K562 (cell line): ENCODE data around the gene HRC. TPM values are rescaled to one million over a fixed set of nuclear protein-coding genes. Genes with fewer than 3 reads are reported as not detected.

Experiments
- ATAC-seq: fragments of 200-7000 bp; cut with Tn5 transposase; 3 replicates; pipeline ENCODE4 v1.9.1; 2020; ENCODE audit warnings: moderate library complexity
- BruUV-seq: library from RNA; stranded (reverse); fragments of 400-500 nt; replicated peaks from 2 replicates; lab custom pipeline; 2021; lab: Mats Ljungman, UMichigan
- CTCF ChIA-PET: fragments of 300-600 bp; formaldehyde crosslinking; extraction: SDS; loops from one replicate; lab custom pipeline; 2021; ENCODE audit warnings: low intra/inter-chr PET ratio; lab: Yijun Ruan, JAX
- POLR2A ChIA-PET: fragments of 300-600, 350-650 bp; sonication (Branson Sonifier 250); formaldehyde crosslinking; extraction: SDS; loops from one replicate; lab custom pipeline; 2021; ENCODE audit warnings: antibody characterized with exemption, inconsistent platforms; lab: Yijun Ruan, JAX
- DNase-seq, 4 experiments: peaks; one replicate each; pipeline versions ENCODE4 v3.0.0 to v3.0.0-alpha.2; 2011 to 2018; ENCODE audit warnings: low spot score in 3 of 4, mixed read lengths in 3 of 4; ENCODE audit errors: extremely low read depth in 1 of 4
- FAIRE-seq: peaks from 2 replicates; lab custom pipeline; 2011; peaks lifted over from hg19 to GRCh38; lab: Jason Lieb, UNC
- H2AFZ ChIP-seq: 2 replicates; pipeline ENCODE4 v1.6.0; 2011; ENCODE audit warnings: low read depth, low read length, control low read depth, inconsistent platforms
- H3K27ac ChIP-seq: fragments of 200-600 bp; 3 replicates; pipeline ENCODE4 v1.8.0; 2011; ENCODE audit warnings: low read depth, mild to moderate bottlenecking, control low read depth, inconsistent platforms, low read length, moderate library complexity, mixed read lengths; ENCODE audit errors: extremely low read depth
- H3K27me3 ChIP-seq, 2 experiments: fragments of 300-600 bp in 1 of 2; 2 replicates in 1 of 2; 3 replicates in 1 of 2; pipeline versions ENCODE4 v1.6.0 to v1.8.0; 2011; ENCODE audit warnings: inconsistent platforms in 2 of 2, low read length in 2 of 2, mild to moderate bottlenecking in 1 of 2, mixed read lengths in 1 of 2, moderate library complexity in 1 of 2; ENCODE audit not compliant: control insufficient read depth in 2 of 2, insufficient read depth in 2 of 2
- H3K36me3 ChIP-seq: fragments of 300-600 bp; 3 replicates; pipeline ENCODE4 v1.8.0; 2011; ENCODE audit warnings: mild to moderate bottlenecking, low read length, inconsistent platforms; ENCODE audit not compliant: control insufficient read depth, insufficient read depth
- H3K4me1 ChIP-seq, 2 experiments: fragments of 200-600 bp in 1 of 2; replicated peaks in 1 of 2; 2 replicates in 1 of 2; 3 replicates in 1 of 2; pipeline versions ENCODE4 v1.5.1 to v1.8.0; 2011; ENCODE audit warnings: inconsistent platforms in 2 of 2, low read length in 2 of 2, mild to moderate bottlenecking in 1 of 2, mixed read lengths in 1 of 2, moderate library complexity in 1 of 2; ENCODE audit not compliant: control insufficient read depth in 2 of 2, insufficient read depth in 2 of 2
- H3K4me2 ChIP-seq: 2 replicates; pipeline ENCODE4 v1.6.1; 2011; ENCODE audit warnings: low read length, control low read depth, inconsistent platforms, mixed read lengths; ENCODE audit not compliant: insufficient read depth
- H3K4me3 ChIP-seq: fragments of 200-600 bp; sonication (generic), shearing (Covaris generic); 2 replicates; pipeline ENCODE4 v1.5.1; 2016; ENCODE audit warnings: control low read depth, inconsistent platforms
- H3K79me2 ChIP-seq: fragments of 200-600 bp; 3 replicates; pipeline ENCODE4 v1.8.0; 2011; ENCODE audit warnings: low read length, inconsistent platforms; ENCODE audit not compliant: control insufficient read depth, insufficient read depth
- H3K9ac ChIP-seq, 2 experiments: 2 replicates each; pipeline versions ENCODE4 v1.6.0 to v1.6.1; 2011; ENCODE audit warnings: low read depth in 2 of 2, low read length in 2 of 2, control low read depth in 1 of 2, inconsistent platforms in 1 of 2, mild to moderate bottlenecking in 1 of 2, mixed read lengths in 1 of 2; ENCODE audit not compliant: insufficient read depth in 1 of 2
- H3K9me1 ChIP-seq: one replicate; pipeline ENCODE4 v1.6.0; 2011; ENCODE audit warnings: inconsistent platforms, mild to moderate bottlenecking, low read length, moderate library complexity; ENCODE audit not compliant: control insufficient read depth, insufficient read depth
- H3K9me3 ChIP-seq: replicated peaks from 2 replicates; pipeline ENCODE4 v1.5.1; 2011; ENCODE audit warnings: low read depth, low read length, inconsistent platforms; ENCODE audit not compliant: control insufficient read depth, insufficient read depth
- H4K20me1 ChIP-seq: replicated peaks from 2 replicates; pipeline ENCODE4 v1.6.1; 2011; ENCODE audit warnings: low read length, inconsistent platforms, mixed read lengths; ENCODE audit not compliant: control insufficient read depth, insufficient read depth
- CBX2 ChIP-seq: fragments of 200-600 bp; sonication (generic); IDR thresholded peaks from one replicate; pipeline ENCODE4 v1.6.1; 2012; ENCODE audit warnings: mild to moderate bottlenecking, low read length, inconsistent platforms; ENCODE audit not compliant: insufficient read depth, poor library complexity, severe bottlenecking
- CCAR2 ChIP-seq: fragments of 200-400 bp; formaldehyde crosslinking; IDR thresholded peaks from 2 replicates; pipeline ENCODE4 v1.6.1; 2017; ENCODE audit warnings: mild to moderate bottlenecking, low read depth, low read length
- CHD4 ChIP-seq: fragments of 200-600 bp; sonication (generic); IDR thresholded peaks from 3 replicates; pipeline ENCODE4 v1.6.1; 2012; ENCODE audit warnings: low read depth, mild to moderate bottlenecking, mixed read lengths, low read length, inconsistent platforms; ENCODE audit not compliant: insufficient read depth, insufficient replicate concordance, poor library complexity, severe bottlenecking
- DIDO1 ChIP-seq: fragments of 450-650 bp; IDR thresholded peaks from 2 replicates; pipeline ENCODE4 v1.6.1; 2016; ENCODE audit warnings: low read depth, missing biosample characterization, missing genetic modification characterization
- GABPB1 ChIP-seq: sonication (generic); formaldehyde crosslinking; IDR thresholded peaks from 2 replicates; pipeline ENCODE4 v1.8.0; 2022; ENCODE audit warnings: mild to moderate bottlenecking, missing genetic modification reagents
- KDM1A ChIP-seq, 2 experiments: fragments of 450-650 bp; IDR thresholded peaks; 2 replicates each; pipeline ENCODE4 v1.6.1; 2016; ENCODE audit warnings: mild to moderate bottlenecking in 2 of 2
- MAX ChIP-seq: sonication (generic); formaldehyde crosslinking; IDR thresholded peaks from 2 replicates; pipeline ENCODE4 v1.9.0; 2022; ENCODE audit warnings: mild to moderate bottlenecking, missing genetic modification reagents
- MEF2A ChIP-seq: IDR thresholded peaks from 2 replicates; pipeline ENCODE4 v1.6.1; 2011; ENCODE audit warnings: low read depth, mild to moderate bottlenecking, low read length, moderate library complexity; ENCODE audit not compliant: control insufficient read depth
- MIER1 ChIP-seq: fragments of 450-650 bp; IDR thresholded peaks from 2 replicates; pipeline ENCODE4 v1.6.1; 2016; ENCODE audit warnings: antibody characterized with exemption, mild to moderate bottlenecking, low read depth
- NCOA4 ChIP-seq: fragments of 450-650 bp; IDR thresholded peaks from 2 replicates; pipeline ENCODE4 v1.6.1; 2018; ENCODE audit warnings: mild to moderate bottlenecking; ENCODE audit not compliant: partially characterized antibody
- NEUROD1 ChIP-seq: fragments of 150-350 bp; IDR thresholded peaks from 2 replicates; pipeline ENCODE4 v1.6.1; 2014; ENCODE audit warnings: borderline replicate concordance, low read length, low read depth; ENCODE audit not compliant: partially characterized antibody
- NFIC ChIP-seq: fragments of 450-650 bp; IDR thresholded peaks from 2 replicates; pipeline ENCODE4 v1.6.1; 2017; ENCODE audit warnings: mild to moderate bottlenecking, inconsistent platforms
- RFX5 ChIP-seq: IDR thresholded peaks from 2 replicates; pipeline ENCODE4 v1.6.1; 2011; ENCODE audit warnings: low read depth, mild to moderate bottlenecking, improper control_type of control experiment, low read length
- SMARCC2 ChIP-seq: fragments of 450-650 bp; IDR thresholded peaks from 2 replicates; pipeline ENCODE4 v1.6.1; 2017; ENCODE audit warnings: antibody characterized with exemption, moderate library complexity, mild to moderate bottlenecking, low read depth
- STAG1 ChIP-seq: sonication (generic); formaldehyde crosslinking; IDR thresholded peaks from 2 replicates; pipeline ENCODE4 v1.5.0; 2020; ENCODE audit warnings: missing genetic modification reagents, borderline replicate concordance
- TARDBP ChIP-seq: fragments of 450-650 bp; IDR thresholded peaks from 2 replicates; pipeline ENCODE4 v1.6.1; 2016
- TCF7L2 ChIP-seq: fragments of 150-350 bp; IDR thresholded peaks from 2 replicates; pipeline ENCODE4 v1.6.1; 2016; ENCODE audit warnings: low read depth, mild to moderate bottlenecking, low read length, moderate library complexity
- TFAM ChIP-seq: fragments of 250-450 bp; sonication (Bioruptor Pico); conservative IDR thresholded peaks from 2 replicates; pipeline ENCODE4 v1.5.0; 2021; ENCODE audit warnings: mild to moderate bottlenecking, moderate library complexity
- ZBTB5 ChIP-seq: fragments of 450-650 bp; IDR thresholded peaks from 2 replicates; pipeline ENCODE4 v1.6.1; 2017; ENCODE audit warnings: antibody characterized with exemption
- ZC3H4 ChIP-seq: sonication (generic); formaldehyde crosslinking; IDR thresholded peaks from 2 replicates; pipeline ENCODE4 v1.9.0; 2021; ENCODE audit warnings: missing genetic modification reagents, borderline replicate concordance
- ZNF263 ChIP-seq: sonication (generic); formaldehyde crosslinking; IDR thresholded peaks from 2 replicates; pipeline ENCODE4 v1.8.0; 2022; ENCODE audit warnings: mild to moderate bottlenecking, missing genetic modification reagents, borderline replicate concordance
- ZNF507 ChIP-seq: conservative IDR thresholded peaks from 2 replicates; pipeline ENCODE4 v1.6.1; 2017; ENCODE audit warnings: missing genetic modification characterization, missing compliant biosample characterization
- ZNF717 ChIP-seq: fragments of 250-450 bp; sonication (Bioruptor Pico); IDR thresholded peaks from 2 replicates; pipeline ENCODE4 v1.5.0; 2021
- WGBS: fragments of 100-300 bp; shearing (Covaris generic); methylation state at CpG from one replicate; pipeline ENCODE4 v1.1.6; 2016; ENCODE audit warnings: low coverage, mixed read lengths; ENCODE audit not compliant: insufficient coverage; ENCODE audit errors: missing lambda C conversion rate; 5-methylcytosine and 5-hydroxymethylcytosine counted together
- in situ Hi-C: fragments of 300-500 bp; cut with MboI; formaldehyde crosslinking; loops from 4 replicates; pipeline ENCODE4 v1.15.0; 2018; ENCODE audit warnings: inconsistent platforms, mixed read lengths
- intact Hi-C: fragments of 100-400 bp; cut with micrococcal nuclease; formaldehyde crosslinking; loops from 2 replicates; pipeline ENCODE4 v1.14.2; 2022
- polyA plus RNA-seq, 8 experiments: library from polyadenylated mRNA; depleted of rRNA in 4 of 8; stranded (reverse) in 5 of 8; unstranded in 3 of 8; fragments of >200 nt; fragmentation: Nextera tagmentation in 2 of 8; fragmentation: Illumina TruSeq in 1 of 8; extraction: Ambion mirVana in 2 of 8; extraction: Trizol in 1 of 8; gene quantifications; 2 replicates each; pipeline versions ENCODE4 v1.2.1 to v1.2.3, GENCODE V29; 2011 to 2014; ENCODE audit warnings: inconsistent platforms in 1 of 8, missing spikeins in 1 of 8
- total RNA-seq, 7 experiments: library from RNA; depleted of rRNA in 6 of 7; stranded (reverse); fragments of >200 nt in 6 of 7; fragmentation: Illumina TruSeq in 2 of 7; extraction: Trizol in 2 of 7; gene quantifications; 2 replicates each; pipeline versions ENCODE4 v1.2.1 to v1.2.3, GENCODE V29; 2011 to 2021; ENCODE audit warnings: low replicate concordance in 1 of 7

The HRC gene
- total and polyA plus RNA-seq, 9 of the 15 experiments (the other 6 are each of a cell fraction or from before 2014, with no cell fraction given) = 0.66 to 18.7 (median 13.1) TPM

- 93% methylated on average over 5 of the region's 6 CpGs for WGBS
- Histone ChIP-seq H3K4me2 (peak overlapping the region; percentile 89), H3K4me1 (peaks cover 49 to 84% of the 10 kb centered on the region in 2 experiments), H3K9ac (peak overlapping the region in 1 of 2 experiments; percentile 91; a peak in 1 of 4 replicates), H3K36me3 (0 out of 3 replicates have a peak, but pooled peaks cover 2% of the 10 kb centered on the region), H3K27ac (no peak overlapping the region; the same call in 2 of the 3 replicates), H2AFZ (no peak overlapping the region), H3K9me1 (no peaks in the 10 kb centered on the region), H4K20me1 (peaks cover 5% of the 10 kb centered on the region; the same call in 1 of the 2 replicates), H3K4me3 (no peak overlapping the region), H3K9me3 (no peaks in the 10 kb centered on the region), H3K27me3 (no peaks in the 10 kb centered on the region), H3K79me2 (peaks cover 44% of the 10 kb centered on the region)
- ChIA-PET CTCF (no interaction called here), POLR2A (interaction anchor here (0.7 to 1.9 kb wide), 8 partner anchors 8 to 829 kb away, joined by 3 to 7 read pairs (median 4); partner anchors contain the start of gene EMP3)
- in situ Hi-C loops = no loop called here
- no TSS peak for BruUV-seq
- FAIRE-seq (no peak), DNase-seq (no peak), ATAC-seq (no peak)
- intact Hi-C loops = loop anchor here (5.0 to 10.0 kb wide), 3 partner anchors 159 to 822 kb away; partner anchors contain the start of genes GYS1, RUVBL2 and SLC17A7
- TF ChIP-seq CCAR2 = no peak
- TF ChIP-seq KDM1A (IDR thresholded peaks at IDR 0.05) = peak in 1 of 2 experiments; percentile 33; a peak in 1 of 4 replicates
- TF ChIP-seq SMARCC2 = no peak
- TF ChIP-seq DIDO1 (tag) = no peak
- no peak for TF ChIP-seq STAG1 (CRISPR knock-in tag)
- no peak for TF ChIP-seq CHD4
- 0 out of 2 replicates have a peak, but pooled peaks have one; percentile 12 for TF ChIP-seq GABPB1 (CRISPR knock-in tag)
- no peak for TF ChIP-seq ZNF717 (CRISPR knock-in tag)
- TF ChIP-seq NCOA4 = no peak
- no peak for TF ChIP-seq TFAM (CRISPR knock-in tag)
- TF ChIP-seq ZNF263 (CRISPR knock-in tag) = peak; percentile 64; the same call in 1 of the 2 replicates
- no peak for TF ChIP-seq ZBTB5
- no peak for TF ChIP-seq ZNF507 (tag)
- 0 out of 2 replicates have a peak, but pooled peaks have one; percentile 13 for TF ChIP-seq ZC3H4
- TF ChIP-seq TCF7L2 = no peak
- TF ChIP-seq TARDBP = no peak
- no peak for TF ChIP-seq MEF2A
- no peak for TF ChIP-seq NEUROD1
- peak; percentile 29 for TF ChIP-seq MAX (CRISPR knock-in tag)
- no peak for TF ChIP-seq NFIC
- no peak for TF ChIP-seq CBX2
- TF ChIP-seq MIER1 = no peak
- TF ChIP-seq RFX5 = no peak
Measured at GRCh38 chr19:49154279-49154678, 917 bp downstream of the HRC start.
